Glomerular endothelial cell (primary cell): ENCODE measurements around the gene FHIT. TPM values are rescaled to one million over a fixed set of nuclear protein-coding genes. Genes with fewer than 3 reads are reported as not detected.

ENCODE experiments used
- DNase-seq: peaks from one replicate; pipeline ENCODE4 v3.0.0-alpha.2; 2011; ENCODE audit warnings: low read depth, low spot score; ENCODE audit errors: extremely low read depth
- total RNA-seq: library from RNA; depleted of rRNA; stranded (reverse); fragments of >200 nt; gene quantifications from 2 replicates; pipeline ENCODE4 v1.2.3, GENCODE V29; 2015

The FHIT gene
- total RNA-seq, 1 donor from 2014 or later, result 8.1 TPM

DNA sequence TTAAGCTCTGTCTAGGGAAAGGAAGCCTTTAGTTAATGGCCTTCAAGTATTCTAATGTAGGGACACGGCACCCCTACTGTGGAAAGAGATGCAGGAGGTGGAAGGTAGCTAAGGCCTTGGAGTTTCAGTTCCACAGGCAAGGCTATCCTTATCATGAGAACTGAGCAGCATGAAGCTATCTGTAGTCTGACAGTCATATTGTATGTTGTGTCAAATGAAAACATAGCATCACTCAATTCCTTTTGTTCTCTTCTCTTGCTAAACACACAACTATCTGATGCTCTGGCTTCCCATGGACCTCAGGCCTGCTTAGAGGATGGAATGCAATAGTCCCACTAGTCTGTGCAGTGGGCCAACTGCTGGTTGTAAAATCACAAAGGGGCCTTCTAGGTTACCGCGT lies 380.9 kb downstream of the FHIT start:
- no peak for DNase-seq

DNA sequence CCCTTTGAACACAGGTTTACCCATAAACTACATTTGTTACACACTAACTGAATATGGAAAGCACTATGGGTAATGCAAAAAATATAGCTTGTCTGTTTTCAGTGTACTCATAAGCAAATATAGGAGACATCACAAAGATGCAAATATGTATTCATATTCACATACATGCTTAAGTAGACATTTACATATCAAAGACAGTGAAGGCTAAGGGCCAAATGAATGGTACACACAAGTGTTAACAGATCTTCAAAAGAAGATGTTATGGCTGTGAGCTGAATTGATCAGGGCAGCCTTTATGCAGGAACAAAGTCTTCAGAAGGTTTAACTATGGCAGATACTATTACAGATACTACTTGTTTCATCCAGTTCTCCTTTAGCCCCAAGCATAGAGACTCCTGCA lies 384.1 kb downstream of the FHIT start:
- DNase-seq, result no peak

DNA sequence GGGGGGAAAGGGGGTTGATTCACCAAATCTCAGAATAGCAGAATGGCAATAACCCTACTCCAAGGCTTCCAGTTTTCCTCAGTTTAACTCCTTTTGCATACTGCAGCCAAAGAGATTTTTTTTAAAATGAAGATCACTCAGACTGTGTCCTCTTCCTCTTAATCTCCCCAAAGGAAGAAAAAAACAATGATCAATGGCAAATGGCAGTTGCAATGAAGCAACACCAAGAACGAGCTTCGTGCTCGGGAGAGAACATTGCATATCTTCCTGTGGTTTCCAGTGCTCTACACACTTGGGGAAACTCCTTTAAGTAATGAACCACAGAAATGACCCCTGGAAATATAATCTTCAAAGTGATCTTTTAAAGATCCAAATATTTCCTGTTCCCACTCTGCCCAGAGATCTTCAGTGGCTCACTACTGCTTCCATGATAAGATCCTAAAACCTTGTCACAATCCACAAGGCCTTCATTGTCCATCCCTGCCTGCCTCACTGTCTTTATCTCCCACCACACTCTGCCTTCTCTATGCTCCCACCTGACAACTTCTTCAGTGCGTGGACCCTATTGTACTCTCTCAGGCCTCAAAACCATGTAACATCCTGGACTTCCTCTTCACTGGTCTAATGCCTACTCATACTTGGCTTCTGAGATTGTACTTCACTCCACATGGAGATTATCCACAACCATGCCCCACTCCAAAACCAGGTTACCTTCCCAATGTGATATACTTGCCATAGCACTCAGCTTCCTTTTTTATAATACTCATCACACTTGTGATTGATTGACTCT lies 394.8 kb downstream of the FHIT start:
- DNase-seq, result no peak

GRCh38 chr3:60855250-60855649 lies 396.0 kb downstream of the FHIT start:
- DNase-seq, result no peak

GRCh38 chr3:60854791-60855190 lies 396.5 kb downstream of the FHIT start:
- DNase-seq, result no peak

DNA sequence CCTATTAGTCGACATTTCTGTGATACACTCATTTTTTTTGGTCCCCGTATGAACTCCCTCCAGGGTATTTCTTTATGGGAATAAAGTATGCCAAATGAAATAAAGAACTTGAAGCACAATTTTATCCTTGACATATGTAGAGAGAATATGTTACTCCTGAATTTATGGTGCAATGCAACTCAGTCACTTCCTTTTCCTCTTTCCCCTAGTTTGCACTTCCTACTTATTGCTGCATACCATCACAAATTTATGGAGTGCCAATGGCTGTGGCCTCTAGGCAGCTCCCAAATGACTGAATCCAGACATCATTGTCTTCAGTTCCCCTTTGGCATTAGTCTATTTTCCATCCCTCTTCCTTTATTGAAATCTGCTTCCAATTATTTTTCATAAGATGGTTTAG lies 403.5 kb downstream of the FHIT start:
- no peak for DNase-seq

- DNase-seq, result no peak
Observed at GRCh38 chr3:60844256-60844655, 407.0 kb downstream of the FHIT start.

DNA sequence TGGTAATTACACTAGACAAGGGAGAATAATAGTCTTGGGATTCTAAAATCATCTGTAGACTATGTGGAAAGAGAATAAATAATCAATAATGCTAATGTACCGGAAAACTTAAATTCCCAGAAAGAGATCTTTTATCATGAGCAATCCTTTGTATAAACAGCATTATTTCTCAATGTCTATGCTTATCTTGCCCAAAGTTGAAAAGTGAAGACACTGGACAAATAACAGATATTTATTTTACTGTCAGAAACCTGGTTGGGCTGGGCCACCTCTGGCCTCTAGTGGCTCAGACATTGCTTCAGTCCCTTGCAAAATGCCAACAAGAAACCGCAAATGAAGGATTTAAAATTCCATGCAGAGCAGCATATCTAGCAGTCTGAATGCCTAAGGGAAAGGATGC lies 409.9 kb downstream of the FHIT start:
- DNase-seq, result no peak

- DNase-seq, result no peak
Observed at GRCh38 chr3:60839246-60839645, 412.0 kb downstream of the FHIT start.

GRCh38 chr3:60835796-60836195 lies 415.5 kb downstream of the FHIT start:
- no peak for DNase-seq

DNA sequence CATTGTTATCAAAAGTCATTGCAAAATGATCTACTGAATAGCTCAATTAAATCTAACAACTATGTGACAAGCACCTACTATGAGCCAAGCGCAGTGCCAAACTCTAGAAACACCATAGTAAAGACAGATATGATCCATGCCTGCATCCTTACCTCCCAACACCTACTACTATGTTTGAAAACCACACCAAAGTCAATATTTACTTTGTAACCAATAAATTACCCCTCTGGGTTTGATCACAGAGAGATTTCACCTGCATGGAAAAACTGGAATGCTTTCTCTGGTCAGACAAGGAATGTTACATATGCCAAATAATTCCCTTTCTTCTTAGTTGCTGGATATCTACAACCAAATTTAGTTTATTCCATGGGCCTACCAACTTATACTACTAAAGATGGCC lies 422.2 kb downstream of the FHIT start:
- DNase-seq, result no peak

- no peak for DNase-seq
Observed at GRCh38 chr3:60827666-60828065, 423.6 kb downstream of the FHIT start.

GRCh38 chr3:60826511-60826910 lies 424.7 kb downstream of the FHIT start:
- no peak for DNase-seq

DNA sequence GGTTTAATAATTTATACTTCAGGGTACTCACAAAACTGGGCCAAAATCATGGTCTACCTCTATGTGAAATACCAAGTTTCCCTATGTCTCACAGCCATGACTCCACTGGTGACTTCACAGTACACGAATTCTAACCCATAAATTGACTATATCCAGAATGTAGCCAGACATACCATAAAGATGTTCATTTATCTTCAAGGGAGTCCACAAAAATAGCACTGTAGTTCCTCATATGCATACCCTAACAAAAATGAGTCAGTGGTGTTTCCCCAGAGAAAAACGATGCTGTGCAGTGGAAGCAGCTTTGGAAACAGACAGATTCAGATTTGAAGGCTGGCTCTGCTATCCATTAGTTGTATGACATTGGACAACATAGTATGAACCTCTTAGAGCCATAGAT lies 438.8 kb downstream of the FHIT start:
- no peak for DNase-seq

DNA sequence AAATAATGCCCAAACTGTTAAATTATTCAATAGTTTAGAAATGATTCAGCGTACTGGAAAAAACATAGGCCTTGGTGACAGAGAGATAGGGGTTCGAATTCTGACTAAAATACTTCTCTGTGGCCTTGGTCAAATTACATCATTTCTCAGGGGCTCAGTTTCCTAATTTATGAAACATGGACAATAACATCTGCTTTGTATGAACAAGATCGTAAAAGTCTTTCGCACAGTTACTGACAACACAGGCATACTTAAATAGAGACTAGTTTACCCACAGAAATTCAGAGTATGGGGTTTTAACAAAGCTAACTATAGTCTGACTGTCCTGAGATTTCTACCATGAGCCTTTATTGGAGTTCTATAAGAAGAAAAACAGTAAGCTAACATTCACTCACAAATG lies 440.4 kb downstream of the FHIT start:
- DNase-seq, result no peak

- no peak for DNase-seq
Observed at GRCh38 chr3:60809857-60810610, 441.2 kb downstream of the FHIT start.

- no peak for DNase-seq
Observed at GRCh38 chr3:60803216-60804173, 447.8 kb downstream of the FHIT start.

DNA sequence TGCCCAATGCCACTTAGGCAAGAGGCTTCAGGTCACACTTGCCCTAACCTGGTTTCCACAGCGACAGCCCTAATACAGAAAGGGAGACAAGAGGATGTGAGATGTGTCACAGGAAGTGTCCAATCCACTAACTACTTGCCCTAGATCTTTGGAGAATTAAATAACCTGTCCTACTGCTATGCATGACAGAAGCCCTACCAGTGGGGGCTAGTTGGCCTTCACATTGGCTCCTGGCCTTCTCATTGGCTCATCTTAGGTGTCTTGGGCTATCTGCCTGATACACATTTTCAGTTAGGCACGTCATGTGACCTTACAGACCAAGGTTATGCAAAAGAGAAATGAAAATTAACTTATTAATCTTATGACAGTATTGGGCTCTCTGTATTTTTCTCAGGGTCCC lies 449.9 kb downstream of the FHIT start:
- DNase-seq, result no peak

- no peak for DNase-seq
Observed at GRCh38 chr3:60798456-60798855, 452.8 kb downstream of the FHIT start.

DNA sequence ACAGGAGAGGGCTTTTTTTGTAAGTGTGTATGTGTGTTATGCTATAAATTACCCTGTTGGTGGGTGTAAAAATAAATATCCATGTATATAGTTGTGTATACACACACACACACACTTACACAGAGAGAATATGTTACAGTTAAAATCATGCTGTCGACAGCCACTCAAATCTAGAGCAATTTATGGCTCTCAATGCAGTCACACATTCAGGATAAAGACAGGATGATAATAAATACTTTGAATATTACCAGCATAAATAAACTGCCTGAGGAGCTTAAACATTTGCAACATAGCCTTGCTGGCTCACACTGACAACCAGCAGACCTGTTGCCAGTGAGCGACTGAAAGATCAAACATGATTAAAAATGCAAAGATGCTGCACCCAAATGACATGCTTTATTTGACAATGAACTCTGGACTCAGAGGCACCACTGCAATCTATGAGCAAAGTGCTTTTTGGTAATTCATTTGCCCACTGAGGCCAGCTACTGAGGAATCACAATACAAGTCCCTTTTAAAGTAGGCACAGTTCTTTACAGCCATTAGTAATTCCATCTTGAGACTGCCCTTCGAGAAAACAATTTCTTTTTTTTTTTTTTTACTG lies 458.9 kb downstream of the FHIT start:
- no peak for DNase-seq

DNA sequence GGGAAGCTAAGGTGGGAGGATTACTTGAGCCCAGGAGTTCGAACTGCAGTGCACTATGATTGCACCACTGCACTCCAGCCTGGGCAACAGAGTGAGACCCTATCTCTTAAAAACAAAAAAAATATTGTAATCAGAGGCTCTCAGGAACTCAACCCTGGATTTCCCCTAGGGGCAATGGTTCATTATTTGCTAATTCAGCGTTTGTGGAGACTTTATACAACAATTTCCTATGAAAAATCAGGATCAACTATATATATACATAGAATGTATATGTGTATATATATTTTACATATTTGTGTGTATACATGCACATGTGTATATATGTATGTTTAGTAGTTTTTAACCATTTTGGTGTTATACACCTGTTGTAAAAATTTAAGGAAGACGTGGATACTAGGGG lies 463.1 kb downstream of the FHIT start:
- no peak for DNase-seq
